Erythroblast (primary cell): ENCODE results near the gene SSBP4.
A peak's percentile ranks its signal among the peaks of the same experiment; 100 is the strongest.

Experiments used
- DNase-seq, 2 experiments: peaks; one replicate each; lab custom pipeline; 2025; lab: John Stamatoyannopoulos, UW
- GATA1 ChIP-seq: IDR thresholded peaks from 2 replicates; pipeline ENCODE4 v1.6.1; 2011; ENCODE audit warnings: low read depth, mild to moderate bottlenecking, control low read depth, low read length, moderate library complexity
- POLR2A ChIP-seq: IDR thresholded peaks from 2 replicates; pipeline ENCODE4 v1.6.1; 2011; ENCODE audit warnings: mild to moderate bottlenecking, low read length

Gene SSBP4

GRCh38 chr19:18439025-18439909 lies 20.1 kb downstream of the SSBP4 start:
- DNase-seq, result peak in 1 of 2 experiments; percentile 53
- no peak for TF ChIP-seq POLR2A
- TF ChIP-seq GATA1, result no peak

- TF ChIP-seq GATA1 (no peak), POLR2A (no peak)
- no peak for DNase-seq
Measured at GRCh38 chr19:18439910-18440237, 20.7 kb downstream of the SSBP4 start.

GRCh38 chr19:18440415-18440877 lies 21.2 kb downstream of the SSBP4 start:
- DNase-seq, result peak in 1 of 2 experiments; percentile 52

GRCh38 chr19:18440936-18441803 lies 22.0 kb downstream of the SSBP4 start:
- TF ChIP-seq POLR2A, result no peak
- no peak for TF ChIP-seq GATA1
- DNase-seq, result no peak

More at GRCh38 chr19:18440415-18440877, 21.2 kb downstream of the SSBP4 start:
- no peak for TF ChIP-seq POLR2A
- TF ChIP-seq GATA1, result no peak

- TF ChIP-seq GATA1 (no peak), POLR2A (no peak)
- DNase-seq, result peak; percentile 59 to 80
Measured at GRCh38 chr19:18441804-18442788, 22.9 kb downstream of the SSBP4 start.

GRCh38 chr19:18442941-18443340 lies 23.7 kb downstream of the SSBP4 start:
- DNase-seq, result no peak
- TF ChIP-seq GATA1 (no peak), POLR2A (no peak)

- no peak for TF ChIP-seq GATA1
- no peak for TF ChIP-seq POLR2A
- DNase-seq, result no peak
Measured at GRCh38 chr19:18443406-18443805, 24.2 kb downstream of the SSBP4 start.

- DNase-seq, result no peak
Measured at GRCh38 chr19:18443831-18444230, 24.6 kb downstream of the SSBP4 start.

GRCh38 chr19:18444513-18444912 lies 25.3 kb downstream of the SSBP4 start:
- no peak for DNase-seq
- TF ChIP-seq GATA1, result no peak
- no peak for TF ChIP-seq POLR2A

More at GRCh38 chr19:18443831-18444230, 24.6 kb downstream of the SSBP4 start:
- TF ChIP-seq POLR2A (no peak), GATA1 (no peak)

GRCh38 chr19:18445262-18445948 lies 26.2 kb downstream of the SSBP4 start:
- TF ChIP-seq POLR2A (no peak), GATA1 (no peak)
- DNase-seq, result no peak

- no peak for DNase-seq
- TF ChIP-seq GATA1 (no peak), POLR2A (no peak)
Measured at GRCh38 chr19:18446145-18446810, 27.1 kb downstream of the SSBP4 start.
